Adrenal gland (tissue), 12 donors: Measurements from ENCODE around the gene SNTB2. TPM values are rescaled to one million over a fixed set of nuclear protein-coding genes. Genes with fewer than 3 reads are reported as not detected.

Experiments
- DNase-seq, 7 donors: peaks; one replicate each; pipeline ENCODE4 v3.0.0-alpha.2; 2019 to 2020
- H3K27ac ChIP-seq, 5 donors: fragments of 200-600 bp; sonication (generic) in 4 of 5; 1 replicate in 3 of 5; 2 replicates in 2 of 5; pipeline versions ENCODE4 v1.5.1 to v1.8.0; 2016 to 2020; ENCODE audit warnings: mild to moderate bottlenecking in 1 of 5
- H3K27me3 ChIP-seq: fragments of 200-600 bp; 2 replicates; pipeline ENCODE4 v1.8.0; 2021
- H3K36me3 ChIP-seq, 2 donors: fragments of 200-600 bp; replicated peaks in 1 of 2; 1 replicate in 1 of 2; 2 replicates in 1 of 2; pipeline versions ENCODE4 v1.5.1 to v1.8.0; 2018 to 2022
- H3K4me1 ChIP-seq, 2 donors: fragments of 200-600 bp; replicated peaks in 1 of 2; 1 replicate in 1 of 2; 2 replicates in 1 of 2; pipeline versions ENCODE4 v1.5.1 to v1.8.0; 2018 to 2021
- H3K4me3 ChIP-seq, 4 donors: fragments of 200-600 bp; sonication (generic) in 3 of 4; one replicate each; pipeline ENCODE4 v1.5.1; 2016 to 2018
- H3K9me3 ChIP-seq, 3 donors: fragments of 200-600 bp; sonication (generic) in 1 of 3; replicated peaks in 1 of 3; 1 replicate in 2 of 3; 2 replicates in 1 of 3; pipeline versions ENCODE4 v1.5.1 to v1.8.0; 2016 to 2021
- POLR2A ChIP-seq, 2 donors: fragments of 450-650 bp; IDR thresholded peaks; one replicate each; pipeline ENCODE4 v1.6.1; 2017; ENCODE audit warnings: antibody characterized with exemption in 2 of 2, mild to moderate bottlenecking in 2 of 2, moderate library complexity in 1 of 2
- WGBS, 4 donors: extraction: QIAGEN DNeasy Blood & Tissue Kit in 2 of 4; methylation state at CpG; one replicate each; pipeline versions ENCODE4 v1.1.5 to v1.1.7; 2013 to 2017; 5-methylcytosine and 5-hydroxymethylcytosine counted together
- intact Hi-C, 2 donors: fragments of 100-400 bp; cut with DNase I; formaldehyde crosslinking; loops; one replicate each; pipeline versions ENCODE4 v1.14.1 to v1.15.0; 2022 to 2023
- polyA plus RNA-seq, 3 donors: library from polyadenylated mRNA; stranded (reverse); fragments of 200-250 nt in 2 of 3; fragments of 350-450 nt in 1 of 3; fragmentation: Illumina TruSeq in 1 of 3; extraction: RNeasy Lipid Tissue Mini Kit (QIAGEN cat#74804) in 1 of 3; gene quantifications; one replicate each; pipeline ENCODE4 v1.2.3, GENCODE V29; 2013 to 2014
- total RNA-seq, 9 donors: library from RNA; depleted of rRNA in 4 of 9; stranded (reverse); fragments of >200 nt in 4 of 9; fragments of 120-200 nt in 1 of 9; fragmentation: NEBNext Ultra II Directional in 1 of 9; extraction: Animal tissue kit (Norgen Biotek cat#: 25700) in 1 of 9; gene quantifications; one replicate each; pipeline versions ENCODE4 v1.1.0 to v1.2.4, GENCODE V29; 2013 to 2023
- TF ChIP-seq, protein P1 (sequence below), 6 experiments: fragments of 450-650 bp in 4 of 6; fragments of 200-600 bp in 2 of 6; sonication (generic) in 1 of 6; IDR thresholded peaks; 1 replicate in 5 of 6; 2 replicates in 1 of 6; pipeline versions ENCODE4 v1.5.1 to v1.8.0; 2016 to 2021; ENCODE audit warnings: antibody characterized with exemption in 6 of 6, mild to moderate bottlenecking in 2 of 6, moderate library complexity in 1 of 6
- donor health status: healthy with polysubstance abuse.
- donor health status: Bipolar disorder and iron deficiency.
- donor health status: DM: yes; HTN: yes; CAD: no.
- donor health status: DM: no; HTN: no; CAD: no.
- donor health status: DM: no; HTN: no; CAD: no.
- donor health status: DM: yes; HTN: yes; CAD: no.

Gene SNTB2
- total and polyA plus RNA-seq, 12 donors: 3.6 to 52.7 (median 32.9) TPM

DNA sequence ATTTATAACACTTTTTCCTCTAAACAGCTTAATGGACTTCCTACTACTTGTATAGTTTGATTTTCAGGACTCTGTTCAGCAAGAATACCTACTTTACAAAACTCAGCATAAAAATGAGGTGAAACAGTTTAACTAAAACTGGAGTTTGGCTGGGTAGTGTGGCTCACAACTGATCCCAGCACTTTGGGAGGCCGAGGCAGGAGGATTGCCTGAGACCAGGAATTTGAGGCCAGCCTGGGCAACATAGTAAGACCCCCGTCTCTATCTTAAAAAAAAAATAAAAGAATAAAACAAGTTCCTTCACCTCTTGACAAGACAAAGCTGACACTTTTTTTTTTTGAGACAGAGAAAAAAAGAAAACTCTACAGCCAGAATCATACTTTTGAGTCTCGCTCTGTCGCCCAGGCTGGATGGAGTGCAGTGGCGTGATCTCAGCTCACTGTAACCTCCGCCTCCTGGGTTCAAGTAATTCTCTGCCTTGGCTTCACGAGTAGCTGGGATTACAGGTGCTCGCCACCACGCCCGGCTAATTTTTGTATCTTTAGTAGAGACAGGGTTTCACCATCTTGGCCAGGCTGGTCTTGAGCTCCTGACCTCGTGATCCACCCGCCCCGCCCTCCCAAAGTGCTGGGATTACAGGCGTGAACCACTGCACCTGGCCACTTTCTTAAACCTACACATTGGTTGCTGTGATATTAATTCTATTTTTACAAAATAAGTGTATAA lies 140.8 kb downstream of the SNTB2 start:
- H3K36me3 ChIP-seq: peaks cover 0 to 65% of the 10 kb centered on the region in 2 donors
- intact Hi-C loops: no loop called here
- H3K27ac ChIP-seq: peak overlapping the region in 1 of 5 donors; percentile 86
- no peaks in the 10 kb centered on the region for H3K9me3 ChIP-seq
- 92 to 95% (median 93%) methylated on average over 10 to 14 of the region's 14 CpGs for WGBS, 4 donors
- DNase-seq: peak in 3 of 7 donors; percentile 9 to 54 (median 21)
- TF ChIP-seq, protein P1, sequence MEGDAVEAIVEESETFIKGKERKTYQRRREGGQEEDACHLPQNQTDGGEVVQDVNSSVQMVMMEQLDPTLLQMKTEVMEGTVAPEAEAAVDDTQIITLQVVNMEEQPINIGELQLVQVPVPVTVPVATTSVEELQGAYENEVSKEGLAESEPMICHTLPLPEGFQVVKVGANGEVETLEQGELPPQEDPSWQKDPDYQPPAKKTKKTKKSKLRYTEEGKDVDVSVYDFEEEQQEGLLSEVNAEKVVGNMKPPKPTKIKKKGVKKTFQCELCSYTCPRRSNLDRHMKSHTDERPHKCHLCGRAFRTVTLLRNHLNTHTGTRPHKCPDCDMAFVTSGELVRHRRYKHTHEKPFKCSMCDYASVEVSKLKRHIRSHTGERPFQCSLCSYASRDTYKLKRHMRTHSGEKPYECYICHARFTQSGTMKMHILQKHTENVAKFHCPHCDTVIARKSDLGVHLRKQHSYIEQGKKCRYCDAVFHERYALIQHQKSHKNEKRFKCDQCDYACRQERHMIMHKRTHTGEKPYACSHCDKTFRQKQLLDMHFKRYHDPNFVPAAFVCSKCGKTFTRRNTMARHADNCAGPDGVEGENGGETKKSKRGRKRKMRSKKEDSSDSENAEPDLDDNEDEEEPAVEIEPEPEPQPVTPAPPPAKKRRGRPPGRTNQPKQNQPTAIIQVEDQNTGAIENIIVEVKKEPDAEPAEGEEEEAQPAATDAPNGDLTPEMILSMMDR (IDR thresholded peaks at IDR 0.05): no peak
- TF ChIP-seq POLR2A (IDR thresholded peaks at IDR 0.05): no peak
- no peaks in the 10 kb centered on the region for H3K27me3 ChIP-seq
- no peak overlapping the region for H3K4me3 ChIP-seq
- peaks cover 16 to 56% of the 10 kb centered on the region in 2 donors for H3K4me1 ChIP-seq

GRCh38 chr16:69328854-69329316 lies 141.9 kb downstream of the SNTB2 start:
- Histone ChIP-seq H3K27me3 (no peaks in the 10 kb centered on the region), H3K4me1 (peaks cover 16 to 56% of the 10 kb centered on the region in 2 donors), H3K27ac (peak overlapping the region in 3 of 5 donors; percentile 2 to 87 (median 86)), H3K36me3 (peaks cover 0 to 66% of the 10 kb centered on the region in 2 donors), H3K9me3 (no peaks in the 10 kb centered on the region), H3K4me3 (peak overlapping the region in 1 of 4 donors; percentile 86)
- intact Hi-C loops: no loop called here
- WGBS, 4 donors: 43 to 53% (median 46%) methylated on average over 10 of the region's 10 CpGs
- TF ChIP-seq POLR2A (IDR thresholded peaks at IDR 0.05): no peak
- TF ChIP-seq, protein P1 (IDR thresholded peaks at IDR 0.05): no peak
- peak in 4 of 7 donors; percentile 35 to 65 (median 47) for DNase-seq

DNA sequence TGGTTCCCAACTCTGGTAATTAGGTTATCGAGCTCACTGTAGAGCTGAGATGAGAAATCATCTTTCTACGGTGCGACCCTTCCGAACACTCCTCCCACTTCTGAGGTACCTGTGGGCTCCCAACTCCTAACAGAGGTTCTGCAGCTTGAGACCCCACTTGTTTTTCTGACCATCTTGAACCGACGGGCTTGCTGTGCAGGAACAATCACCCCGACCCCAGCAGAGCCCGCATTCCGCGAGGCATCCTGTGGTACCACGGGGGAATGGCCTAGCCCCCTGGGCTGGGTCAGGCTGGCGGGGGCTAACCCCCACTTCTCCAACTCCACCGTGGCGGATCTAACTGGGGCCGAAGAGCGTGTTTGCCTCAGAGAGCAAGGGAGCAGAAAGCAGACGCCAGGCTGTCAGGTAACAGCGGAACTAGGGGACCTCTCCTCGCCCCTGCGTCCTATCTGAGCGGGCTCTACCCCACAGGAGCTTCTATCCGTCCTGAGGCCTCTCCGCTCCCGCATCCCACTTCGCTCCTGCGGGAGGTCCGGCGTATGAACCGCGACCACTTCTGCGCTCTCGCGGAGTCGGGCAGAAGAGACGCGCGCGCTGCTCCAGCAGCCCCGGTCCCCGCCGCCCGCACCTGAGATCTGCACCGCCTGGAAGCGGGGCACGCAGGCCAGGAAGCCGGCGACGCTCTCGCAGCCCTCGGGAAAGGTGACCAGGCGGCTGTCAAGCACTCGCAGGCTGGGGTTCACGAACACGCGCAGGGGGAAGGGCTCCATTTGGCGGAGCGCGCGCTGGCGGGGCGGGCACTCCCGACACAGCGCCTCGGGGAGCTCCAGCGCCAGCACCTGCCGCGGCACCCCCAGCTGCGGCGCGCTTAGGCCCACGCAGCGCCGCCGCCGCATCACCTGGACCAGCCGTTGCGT lies 142.7 kb downstream of the SNTB2 start:
- intact Hi-C loops: no loop called here
- peak in 5 of 7 donors; percentile 45 to 67 (median 50) for DNase-seq
- peaks cover 0 to 66% of the 10 kb centered on the region in 2 donors for H3K36me3 ChIP-seq
- H3K4me1 ChIP-seq: peaks cover 16 to 49% of the 10 kb centered on the region in 2 donors
- peak overlapping the region; percentile 5 to 86 (median 54) for H3K4me3 ChIP-seq
- no peaks in the 10 kb centered on the region for H3K27me3 ChIP-seq
- 4 to 52% (median 11%) methylated on average over 11 to 77 of the region's 77 CpGs for WGBS, 4 donors
- no peaks in the 10 kb centered on the region for H3K9me3 ChIP-seq
- no peak for TF ChIP-seq POLR2A (IDR thresholded peaks at IDR 0.05)
- TF ChIP-seq, protein P1 (IDR thresholded peaks at IDR 0.05): no peak
- peak overlapping the region; percentile 74 to 88 (median 86) for H3K27ac ChIP-seq
